Activated T-helper 2 cell treated with anti-CD3 and anti-CD28 coated beads, Interferon-gamma antibody, Interleukin-2, Interleukin-4, amounts not matched to agents 10 μg/mL and 5 μg/mL and 100 μg/mL, durations not matched to agents 14 hours and 24 hours and 36 hours (primary cell): ENCODE measurements around the gene GLYATL2. TPM values are rescaled to one million over a fixed set of nuclear protein-coding genes. Genes with fewer than 3 reads are reported as not detected.

Source experiments
- DNase-seq: peaks from one replicate; pipeline ENCODE4 v3.0.0; 2021; ENCODE audit warnings: low spot score
- H3K27ac Mint-ChIP-seq: one replicate; pipeline ENCODE4 v1.8.0; 2021; ENCODE audit warnings: mixed read lengths
- H3K27me3 Mint-ChIP-seq: one replicate; pipeline ENCODE4 v1.8.0; 2021; ENCODE audit warnings: low read depth, mixed read lengths
- H3K36me3 Mint-ChIP-seq: one replicate; pipeline ENCODE4 v1.8.0; 2021; ENCODE audit warnings: low read depth, mixed read lengths
- H3K4me1 Mint-ChIP-seq: one replicate; pipeline ENCODE4 v1.8.0; 2021; ENCODE audit warnings: low read depth, mixed read lengths
- H3K4me3 Mint-ChIP-seq: one replicate; pipeline ENCODE4 v1.8.0; 2021; ENCODE audit warnings: low read depth, mild to moderate bottlenecking, moderate library complexity, mixed read lengths
- H3K9me3 Mint-ChIP-seq: one replicate; pipeline ENCODE4 v1.8.0; 2021; ENCODE audit warnings: mixed read lengths
- intact Hi-C: fragments of 100-400 bp; cut with micrococcal nuclease; formaldehyde crosslinking; loops from one replicate; pipeline ENCODE4 v1.15.1; 2023
- total RNA-seq: library from RNA; stranded (reverse); gene quantifications from 2 replicates; pipeline ENCODE4 v1.2.3, GENCODE V29; 2022

Gene GLYATL2
- total RNA-seq, 1 donor from 2014 or later = not detected

DNA sequence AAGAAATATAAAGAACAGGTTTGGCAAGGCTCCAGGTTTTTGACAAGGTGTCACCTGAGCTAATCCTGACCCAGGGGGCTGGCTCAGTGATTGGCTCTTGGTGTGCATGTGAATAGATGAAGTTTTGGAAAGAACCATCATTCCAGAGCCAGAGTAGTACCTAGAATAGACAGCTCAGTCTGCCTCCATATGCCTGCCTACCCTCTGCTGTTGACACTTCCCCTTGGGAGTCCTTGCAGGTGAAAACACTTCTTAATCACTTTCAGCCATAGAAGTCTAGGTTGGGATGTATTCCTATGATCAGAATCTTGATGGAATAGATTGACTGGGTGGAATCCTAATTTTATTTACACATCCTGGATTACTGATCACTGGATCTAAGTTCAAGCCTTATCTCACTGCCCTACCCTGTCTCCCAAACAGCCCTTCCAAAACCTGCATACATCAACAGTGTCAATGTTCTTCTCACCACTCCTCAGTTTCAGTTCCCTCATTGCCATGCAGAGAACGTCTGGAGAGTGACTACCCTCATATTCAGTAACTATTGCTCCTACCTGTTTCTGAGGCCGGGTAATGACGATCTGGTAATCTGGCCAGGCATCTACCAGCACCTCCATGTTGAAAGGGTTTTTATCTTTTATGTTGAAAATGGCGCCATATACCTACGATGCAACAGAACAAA lies 6.7 kb downstream of the GLYATL2 start:
- no peaks in the 10 kb centered on the region for H3K36me3 Mint-ChIP-seq
- no peak overlapping the region for H3K27ac Mint-ChIP-seq
- H3K4me1 Mint-ChIP-seq = no peaks in the 10 kb centered on the region
- H3K27me3 Mint-ChIP-seq = no peaks in the 10 kb centered on the region
- H3K9me3 Mint-ChIP-seq = no peaks in the 10 kb centered on the region
- H3K4me3 Mint-ChIP-seq = no peak overlapping the region
- DNase-seq = no peak
- intact Hi-C loops = no loop called here

DNA sequence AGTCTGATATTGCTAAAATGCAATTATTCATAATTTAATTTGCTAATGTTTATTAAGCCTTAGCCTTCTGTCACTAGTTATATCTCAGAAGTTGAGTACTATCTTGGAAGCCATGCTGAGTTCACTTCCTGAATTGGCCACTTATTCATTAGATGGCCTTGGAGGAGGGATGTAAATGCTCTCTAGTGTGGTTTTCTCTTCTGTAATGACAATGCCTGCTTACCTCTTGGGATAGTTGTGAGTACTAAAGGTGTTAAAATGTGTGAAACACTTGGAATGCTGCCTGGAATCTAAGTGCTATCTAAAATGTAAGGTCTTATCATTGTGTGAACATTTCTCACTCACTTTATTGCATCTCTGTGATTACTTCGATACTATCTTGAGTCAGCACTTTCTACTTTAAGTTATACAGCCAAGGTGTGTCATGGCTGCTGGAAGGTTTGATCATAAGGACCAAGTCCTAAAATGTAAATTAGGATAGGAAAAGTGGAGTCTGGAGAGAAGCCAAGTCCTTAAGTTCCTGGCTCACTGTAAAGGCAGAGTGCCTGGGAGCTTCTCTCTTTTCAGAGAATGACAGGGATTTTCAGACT lies 12.4 kb downstream of the GLYATL2 start:
- Mint-ChIP-seq H3K27ac (no peak overlapping the region), H3K4me1 (no peaks in the 10 kb centered on the region), H3K4me3 (no peak overlapping the region), H3K27me3 (peaks cover 2% of the 10 kb centered on the region), H3K36me3 (no peaks in the 10 kb centered on the region), H3K9me3 (no peaks in the 10 kb centered on the region)
- no peak for DNase-seq
- intact Hi-C loops = no loop called here

- intact Hi-C loops = no loop called here
- no peak for DNase-seq
- Mint-ChIP-seq H3K9me3 (no peaks in the 10 kb centered on the region), H3K27me3 (peaks cover 2% of the 10 kb centered on the region), H3K4me3 (no peak overlapping the region), H3K4me1 (no peaks in the 10 kb centered on the region), H3K36me3 (no peaks in the 10 kb centered on the region), H3K27ac (no peak overlapping the region)
These were observed 13.7 kb downstream of the GLYATL2 start for GRCh38 chr11:58830673-58831301.

DNA sequence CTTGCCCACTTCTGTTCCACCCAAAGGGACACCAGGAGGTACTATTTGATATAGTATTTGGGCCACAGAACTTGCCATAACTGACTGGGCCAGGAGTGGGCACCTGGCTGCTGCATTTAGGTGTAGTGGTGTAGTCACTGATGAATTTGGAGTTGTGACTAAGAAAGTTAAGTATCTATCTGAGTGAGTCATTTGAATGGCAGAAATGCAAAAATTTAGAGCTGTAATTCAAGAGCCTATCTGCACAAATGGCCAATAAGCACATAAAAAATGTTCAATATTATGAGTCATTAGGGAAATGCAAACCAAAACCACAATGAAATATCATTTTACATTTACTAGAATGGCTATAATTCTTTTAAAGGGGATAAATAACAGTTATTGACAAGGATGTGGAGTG lies 14.7 kb downstream of the GLYATL2 start:
- no peaks in the 10 kb centered on the region for H3K4me1 Mint-ChIP-seq

GRCh38 chr11:58813693-58814092 lies 30.8 kb downstream of the GLYATL2 start:
- intact Hi-C loops = no loop called here
- Mint-ChIP-seq H3K27me3 (no peaks in the 10 kb centered on the region), H3K27ac (no peak overlapping the region), H3K36me3 (no peaks in the 10 kb centered on the region), H3K9me3 (peaks cover 16% of the 10 kb centered on the region), H3K4me3 (no peak overlapping the region), H3K4me1 (no peaks in the 10 kb centered on the region)
- DNase-seq = no peak

More for the DNA sequence above, 14.7 kb downstream of the GLYATL2 start:
- no peak for DNase-seq
- H3K27ac Mint-ChIP-seq = no peak overlapping the region
- intact Hi-C loops = no loop called here
- H3K36me3 Mint-ChIP-seq = no peaks in the 10 kb centered on the region
- H3K4me3 Mint-ChIP-seq = no peak overlapping the region
- no peaks in the 10 kb centered on the region for H3K9me3 Mint-ChIP-seq
- peaks cover 2% of the 10 kb centered on the region for H3K27me3 Mint-ChIP-seq

GRCh38 chr11:58811499-58811898 lies 33.0 kb downstream of the GLYATL2 start:
- Mint-ChIP-seq H3K36me3 (no peaks in the 10 kb centered on the region), H3K27me3 (no peaks in the 10 kb centered on the region), H3K9me3 (peaks cover 15% of the 10 kb centered on the region), H3K27ac (no peak overlapping the region), H3K4me3 (no peak overlapping the region), H3K4me1 (no peaks in the 10 kb centered on the region)
- intact Hi-C loops = no loop called here
- no peak for DNase-seq

DNA sequence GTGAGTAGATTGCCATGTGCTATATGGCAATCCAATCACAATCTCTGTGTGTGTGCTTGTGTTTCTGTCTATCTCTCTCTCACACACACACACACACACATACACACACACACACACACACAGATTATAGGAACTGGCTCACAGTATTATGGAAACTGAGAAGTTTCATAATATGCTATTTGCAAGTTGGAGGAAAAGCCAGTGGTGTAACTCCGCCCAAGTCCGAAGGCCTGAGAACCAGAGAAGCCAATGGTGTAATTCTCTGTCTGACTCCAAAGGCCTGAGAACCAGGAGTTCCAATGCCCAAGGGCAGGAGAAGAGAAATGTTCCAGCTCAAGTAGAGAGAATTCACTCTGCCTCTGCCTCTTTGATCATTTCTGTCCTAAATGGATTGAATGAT lies 37.2 kb downstream of the GLYATL2 start:
- H3K27me3 Mint-ChIP-seq = no peaks in the 10 kb centered on the region
- no peak for DNase-seq
- H3K9me3 Mint-ChIP-seq = peaks cover 6% of the 10 kb centered on the region
- H3K4me3 Mint-ChIP-seq = no peak overlapping the region
- intact Hi-C loops = no loop called here
- H3K27ac Mint-ChIP-seq = no peak overlapping the region
- no peaks in the 10 kb centered on the region for H3K4me1 Mint-ChIP-seq
- no peaks in the 10 kb centered on the region for H3K36me3 Mint-ChIP-seq

DNA sequence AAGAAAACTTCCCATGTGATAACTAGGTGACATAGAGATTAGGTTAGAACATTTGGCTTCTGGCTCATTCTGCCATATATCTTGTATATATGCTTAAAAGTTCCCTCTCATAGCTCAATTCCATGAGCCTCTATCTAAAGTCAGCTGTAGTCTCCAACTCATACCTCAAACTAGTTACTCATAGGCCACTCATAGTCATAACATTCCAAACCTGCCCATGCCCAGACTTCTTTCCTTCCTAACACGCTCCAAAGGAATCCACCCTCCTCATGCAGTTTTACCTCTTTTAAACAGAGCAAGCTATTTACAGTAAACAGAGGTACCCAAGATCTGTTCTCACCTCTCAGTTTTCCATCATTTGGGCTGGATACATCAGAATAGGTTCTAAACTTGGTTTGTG lies 39.4 kb downstream of the GLYATL2 start:
- Mint-ChIP-seq H3K4me3 (no peak overlapping the region), H3K9me3 (no peaks in the 10 kb centered on the region), H3K4me1 (no peaks in the 10 kb centered on the region), H3K36me3 (no peaks in the 10 kb centered on the region), H3K27ac (no peak overlapping the region), H3K27me3 (no peaks in the 10 kb centered on the region)
- intact Hi-C loops = no loop called here
- no peak for DNase-seq

DNA sequence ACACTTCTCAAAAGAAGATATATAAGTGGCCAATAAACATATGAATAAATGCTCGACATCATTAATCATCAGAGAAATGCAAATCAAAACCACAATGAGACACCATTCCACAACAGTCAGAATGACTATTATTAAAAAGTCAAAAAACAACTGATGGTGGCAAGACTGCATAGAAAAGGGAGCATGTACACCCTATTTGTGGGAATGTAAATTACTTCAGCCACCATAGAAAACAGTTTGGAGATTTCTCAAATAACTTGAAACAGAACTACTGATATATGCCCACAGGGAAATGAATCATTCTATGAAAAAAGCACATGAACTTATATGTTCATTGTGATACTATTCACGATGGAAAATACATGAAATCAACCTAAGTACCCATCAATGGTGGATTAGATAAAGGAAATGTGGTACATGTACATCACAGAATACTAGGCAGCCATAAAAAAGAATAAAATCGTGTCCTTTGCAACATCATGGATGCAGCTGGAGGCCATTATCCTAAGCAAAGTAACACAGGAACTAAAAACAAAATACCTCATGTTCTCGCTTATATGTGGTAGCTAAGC lies 42.4 kb downstream of the GLYATL2 start:
- no peaks in the 10 kb centered on the region for H3K27me3 Mint-ChIP-seq
- H3K27ac Mint-ChIP-seq = no peak overlapping the region
- no peak overlapping the region for H3K4me3 Mint-ChIP-seq
- no peaks in the 10 kb centered on the region for H3K4me1 Mint-ChIP-seq
- H3K9me3 Mint-ChIP-seq = no peaks in the 10 kb centered on the region
- no peak for DNase-seq
- no peaks in the 10 kb centered on the region for H3K36me3 Mint-ChIP-seq
- intact Hi-C loops = no loop called here

DNA sequence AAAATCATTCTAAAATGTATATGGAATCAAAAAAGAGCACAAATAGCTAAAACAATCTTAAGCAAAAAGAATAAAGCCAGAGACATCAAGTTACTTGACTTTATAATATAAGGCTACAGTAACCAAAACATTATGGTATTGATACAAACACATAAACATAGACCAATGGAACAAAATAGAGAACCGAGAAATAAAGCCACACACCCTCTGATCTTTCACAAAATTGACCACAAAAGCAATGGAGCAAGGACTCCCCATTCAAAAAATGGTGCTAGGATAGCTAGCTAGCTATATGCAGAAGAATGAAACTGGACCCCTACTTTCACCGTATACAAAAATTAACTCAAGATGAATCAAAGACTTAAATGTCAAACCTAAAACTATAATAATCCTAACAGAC lies 43.2 kb downstream of the GLYATL2 start:
- Mint-ChIP-seq H3K9me3 (no peaks in the 10 kb centered on the region), H3K4me1 (no peaks in the 10 kb centered on the region), H3K27ac (no peak overlapping the region), H3K4me3 (no peak overlapping the region), H3K27me3 (peaks cover 3% of the 10 kb centered on the region), H3K36me3 (no peaks in the 10 kb centered on the region)
- DNase-seq = no peak
- intact Hi-C loops = no loop called here

DNA sequence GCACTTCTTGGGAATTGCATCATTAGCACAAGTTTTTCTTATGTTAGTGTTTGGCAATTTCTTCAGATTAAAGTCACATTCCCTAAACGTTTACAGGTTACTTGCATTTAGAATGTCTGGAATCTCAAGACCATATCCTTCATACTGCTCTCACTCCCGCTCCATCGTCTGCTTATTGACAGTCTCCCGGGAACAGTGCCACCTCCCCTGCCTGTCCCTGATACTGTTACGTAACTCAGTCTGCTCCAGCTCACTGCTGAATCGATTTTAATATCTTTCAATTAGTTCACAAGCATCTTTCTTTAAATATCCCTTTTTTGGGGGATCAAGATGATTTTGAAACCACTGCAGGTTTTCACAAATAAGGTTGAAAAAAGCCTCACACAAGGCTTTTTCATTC lies 48.2 kb downstream of the GLYATL2 start:
- H3K4me1 Mint-ChIP-seq = no peaks in the 10 kb centered on the region
- no peak overlapping the region for H3K27ac Mint-ChIP-seq
- no peaks in the 10 kb centered on the region for H3K9me3 Mint-ChIP-seq
- DNase-seq = no peak
- H3K36me3 Mint-ChIP-seq = no peaks in the 10 kb centered on the region
- peaks cover 5% of the 10 kb centered on the region for H3K27me3 Mint-ChIP-seq
- H3K4me3 Mint-ChIP-seq = no peak overlapping the region
- intact Hi-C loops = no loop called here

DNA sequence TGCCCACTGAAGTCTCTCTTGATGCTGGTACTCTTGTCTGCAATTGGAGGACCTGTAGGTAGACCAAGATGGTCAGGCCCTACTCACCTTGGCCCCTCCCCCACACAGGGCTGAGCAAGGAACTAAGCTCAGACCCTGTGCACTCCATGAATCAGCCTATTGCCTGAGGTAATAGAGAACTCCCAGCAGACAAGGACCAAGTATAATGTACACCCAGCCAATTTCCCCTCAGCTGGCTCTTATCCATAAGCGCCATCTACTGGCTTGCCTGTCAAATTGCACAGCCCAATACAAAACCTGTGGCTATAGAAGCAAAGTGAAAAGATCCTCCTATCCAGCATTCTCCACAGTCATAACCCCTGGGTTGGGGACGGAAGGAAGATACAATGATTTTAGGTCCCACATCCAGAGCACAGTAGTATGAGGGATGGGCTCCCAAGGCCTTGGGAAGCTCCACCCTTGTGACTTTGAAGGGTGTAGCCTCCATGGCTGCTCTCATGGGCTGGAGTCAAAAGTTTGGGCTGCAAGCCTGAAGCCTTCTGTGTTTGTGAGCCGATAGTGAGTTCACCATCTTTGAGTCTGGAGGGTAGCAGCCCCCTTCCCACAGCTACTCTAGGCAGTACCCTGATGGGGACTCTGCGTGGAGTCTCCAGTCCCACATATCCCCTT lies 56.0 kb downstream of the GLYATL2 start:
- H3K36me3 Mint-ChIP-seq = no peaks in the 10 kb centered on the region
- peak; percentile 23 for DNase-seq
- H3K4me3 Mint-ChIP-seq = no peak overlapping the region
- intact Hi-C loops = loop anchor here (1.0 to 5.0 kb wide), 2 partner anchors 134 to 211 kb away; partner anchors contain the start of genes LPXN and ZFP91
- H3K27ac Mint-ChIP-seq = no peak overlapping the region
- no peaks in the 10 kb centered on the region for H3K9me3 Mint-ChIP-seq
- H3K4me1 Mint-ChIP-seq = peaks cover 1% of the 10 kb centered on the region
- H3K27me3 Mint-ChIP-seq = no peaks in the 10 kb centered on the region
